PC-9 (cell line): ENCODE measurements around the gene GUK1. TPM values are rescaled to one million over a fixed set of nuclear protein-coding genes. Genes with fewer than 3 reads are reported as not detected.

Experiments used
- BruUV-seq: library from RNA; stranded (reverse); fragments of 400-500 nt; replicated peaks from 2 replicates; lab custom pipeline; 2021; lab: Mats Ljungman, UMichigan
- CTCF ChIA-PET: fragments of 300-600 bp; sonication (Branson Sonifier 250); formaldehyde crosslinking; loops from one replicate; lab custom pipeline; 2022; ENCODE audit warnings: antibody characterized with exemption; lab: Charles Lee
- POLR2A ChIA-PET: fragments of 300-600 bp; sonication (Branson Sonifier 250); formaldehyde crosslinking; loops from one replicate; lab custom pipeline; 2022; ENCODE audit warnings: antibody characterized with exemption; ENCODE audit not compliant: unreplicated experiment; lab: Charles Lee
- DNase-seq, 2 experiments: peaks; one replicate each; pipeline versions ENCODE4 v3.0.0 to v3.0.0-alpha.2; 2015 to 2022; ENCODE audit warnings: mixed read lengths in 1 of 2
- H2AFZ ChIP-seq: fragments of 200-600 bp; sonication (generic); 2 replicates; pipeline ENCODE4 v1.8.1; 2017; ENCODE audit warnings: antibody characterized with exemption
- H3F3A ChIP-seq: fragments of 200-600 bp; sonication (generic); 2 replicates; pipeline ENCODE4 v1.8.1; 2017; ENCODE audit warnings: antibody characterized with exemption, mild to moderate bottlenecking, low read depth; ENCODE audit not compliant: insufficient read depth
- H3K27ac ChIP-seq: fragments of 200-600 bp; sonication (generic); 2 replicates; pipeline ENCODE4 v1.6.1; 2016; ENCODE audit warnings: mixed run types
- H3K27me3 ChIP-seq: fragments of 200-600 bp; sonication (generic); 2 replicates; pipeline ENCODE4 v1.6.1; 2016; ENCODE audit warnings: low read depth, mixed run types; ENCODE audit not compliant: insufficient read depth
- H3K36me3 ChIP-seq: fragments of 200-600 bp; sonication (generic); 2 replicates; pipeline ENCODE4 v1.6.1; 2016; ENCODE audit warnings: low read depth, mixed run types
- H3K4me1 ChIP-seq: fragments of 200-600 bp; sonication (generic); replicated peaks from 2 replicates; pipeline ENCODE4 v1.6.1; 2016; ENCODE audit warnings: mixed run types; ENCODE audit not compliant: insufficient read depth
- H3K4me2 ChIP-seq: fragments of 200-600 bp; sonication (generic); 2 replicates; pipeline ENCODE4 v1.6.1; 2017; ENCODE audit warnings: mixed run types
- H3K4me3 ChIP-seq: fragments of 200-600 bp; sonication (generic); 2 replicates; pipeline ENCODE4 v1.6.1; 2016; ENCODE audit warnings: mixed run types
- H3K79me2 ChIP-seq: fragments of 200-600 bp; sonication (generic); 2 replicates; pipeline ENCODE4 v1.6.1; 2017; ENCODE audit warnings: low read depth, mixed run types
- H3K9me2 ChIP-seq: fragments of 200-600 bp; sonication (generic); 2 replicates; pipeline ENCODE4 v1.8.1; 2017; ENCODE audit warnings: mild to moderate bottlenecking; ENCODE audit not compliant: insufficient read depth
- H3K9me3 ChIP-seq: fragments of 200-600 bp; sonication (generic); 2 replicates; pipeline ENCODE4 v1.8.1; 2016; ENCODE audit warnings: low read depth; ENCODE audit not compliant: insufficient read depth
- H4K20me1 ChIP-seq: fragments of 200-600 bp; sonication (generic); 2 replicates; pipeline ENCODE4 v1.8.1; 2017; ENCODE audit not compliant: insufficient read depth
- CTCF ChIP-seq: fragments of 200-600 bp; sonication (generic); conservative IDR thresholded peaks from 2 replicates; pipeline ENCODE4 v1.6.1; 2017; ENCODE audit warnings: mixed run types, antibody characterized with exemption, mild to moderate bottlenecking, moderate library complexity
- EZH2 ChIP-seq: fragments of 200-600 bp; sonication (generic); IDR thresholded peaks from 2 replicates; pipeline ENCODE4 v1.8.0; 2017; ENCODE audit warnings: antibody characterized with exemption, low read depth
- intact Hi-C: fragments of 100-400 bp; cut with micrococcal nuclease; formaldehyde crosslinking; loops from one replicate; pipeline ENCODE4 v1.10.0; 2022; ENCODE audit not compliant: unreplicated experiment
- total RNA-seq: library from RNA; stranded (reverse); gene quantifications from 2 replicates; pipeline ENCODE4 v1.2.3, GENCODE V29; 2021

GUK1 gene
- total RNA-seq, 1 experiment from 2014 or later, result 239 TPM

GRCh38 chr1:228146417-228147150 is 6.5 kb downstream of the GUK1 start:
- H3K79me2 ChIP-seq, result peaks cover 36% of the 10 kb centered on the region
- H3F3A ChIP-seq, result no peaks in the 10 kb centered on the region
- H3K27me3 ChIP-seq, result no peaks in the 10 kb centered on the region
- H3K4me1 ChIP-seq, result peaks cover 5% of the 10 kb centered on the region
- intact Hi-C loops, result no loop called here
- no peak overlapping the region for H3K27ac ChIP-seq
- H3K4me2 ChIP-seq, result no peak overlapping the region
- H4K20me1 ChIP-seq, result peaks cover 27% of the 10 kb centered on the region
- CTCF ChIA-PET, result no interaction called here
- POLR2A ChIA-PET, result no interaction called here
- no peaks in the 10 kb centered on the region for H3K9me2 ChIP-seq
- H3K4me3 ChIP-seq, result no peak overlapping the region
- TF ChIP-seq CTCF, result no peak
- no peak for TF ChIP-seq EZH2
- no peaks in the 10 kb centered on the region for H3K36me3 ChIP-seq
- no TSS peak for BruUV-seq
- H3K9me3 ChIP-seq, result no peaks in the 10 kb centered on the region
- DNase-seq, result no peak
- no peak overlapping the region for H2AFZ ChIP-seq

- Histone ChIP-seq H3F3A (no peaks in the 10 kb centered on the region), H3K27ac (no peak overlapping the region), H3K4me1 (no peaks in the 10 kb centered on the region), H4K20me1 (peaks cover 22% of the 10 kb centered on the region), H3K9me3 (no peaks in the 10 kb centered on the region), H3K4me2 (no peak overlapping the region), H2AFZ (no peak overlapping the region), H3K36me3 (no peaks in the 10 kb centered on the region), H3K79me2 (peaks cover 30% of the 10 kb centered on the region), H3K9me2 (no peaks in the 10 kb centered on the region), H3K4me3 (no peak overlapping the region), H3K27me3 (no peaks in the 10 kb centered on the region)
- intact Hi-C loops, result no loop called here
- no TSS peak for BruUV-seq
- no peak for DNase-seq
- TF ChIP-seq CTCF, result no peak
- TF ChIP-seq EZH2, result no peak
- ChIA-PET POLR2A (no interaction called here), CTCF (no interaction called here)
These were observed 7.1 kb downstream of the GUK1 start for GRCh38 chr1:228147151-228147693.

- Histone ChIP-seq H3K4me2 (no peak overlapping the region), H3K9me2 (no peaks in the 10 kb centered on the region), H3K36me3 (no peaks in the 10 kb centered on the region), H3F3A (no peaks in the 10 kb centered on the region), H3K4me1 (no peaks in the 10 kb centered on the region), H3K27me3 (no peaks in the 10 kb centered on the region), H4K20me1 (peaks cover 17% of the 10 kb centered on the region), H2AFZ (no peak overlapping the region), H3K9me3 (no peaks in the 10 kb centered on the region), H3K4me3 (no peak overlapping the region), H3K27ac (no peak overlapping the region), H3K79me2 (peaks cover 24% of the 10 kb centered on the region)
- TF ChIP-seq EZH2 (no peak), CTCF (no peak)
- no peak for DNase-seq
- no TSS peak for BruUV-seq
- POLR2A ChIA-PET, result no interaction called here
- CTCF ChIA-PET, result no interaction called here
- intact Hi-C loops, result loop anchor here (2.0 kb wide), 1 partner anchor 15 kb away; no protein-coding TSS in a partner anchor
These were observed 7.7 kb downstream of the GUK1 start for GRCh38 chr1:228147768-228148167.
